OCI-LY3 (cell line): ENCODE data around the gene GSTT2.
"Not testable (repeated sequence)": the region's sequence is repeated elsewhere in the genome, so short reads cannot be mapped to it uniquely, and the experiment has no call there.

Experiments
- H2AFZ ChIP-seq: fragments of 200-600, 300-600 bp; shearing (Covaris generic); 2 replicates; pipeline ENCODE4 v1.6.0; 2014; ENCODE audit warnings: antibody characterized with exemption, low read depth, low read length
- H3K27ac ChIP-seq: fragments of 200-600, 300-600 bp; sonication (generic); 2 replicates; pipeline ENCODE4 v1.5.1; 2014; ENCODE audit warnings: mild to moderate bottlenecking, low read length, moderate library complexity, mixed read lengths
- H3K27me3 ChIP-seq: fragments of 200-600, 300-600 bp; sonication (generic); 2 replicates; pipeline ENCODE4 v1.6.1; 2014; ENCODE audit warnings: low read depth, low read length, mixed read lengths
- H3K36me3 ChIP-seq: fragments of 200-600, 300-600 bp; sonication (generic); replicated peaks from 2 replicates; pipeline ENCODE3; 2014; ENCODE audit warnings: low read depth, low read length, mixed read lengths
- H3K4me1 ChIP-seq: fragments of 300-600, 200-600 bp; sonication (generic); 2 replicates; pipeline ENCODE4 v1.6.1; 2014; ENCODE audit warnings: low read length, mixed read lengths
- H3K4me2 ChIP-seq: fragments of 200-600, 300-600 bp; sonication (generic); 2 replicates; pipeline ENCODE4 v1.6.1; 2014; ENCODE audit warnings: low read length, mixed read lengths
- H3K4me3 ChIP-seq: fragments of 300-600, 200-600 bp; sonication (generic); 2 replicates; pipeline ENCODE4 v1.5.1; 2014; ENCODE audit warnings: antibody characterized with exemption, mild to moderate bottlenecking, low read length, moderate library complexity
- H3K79me2 ChIP-seq: fragments of 300-600, 200-600 bp; shearing (Covaris generic); 2 replicates; pipeline ENCODE4 v1.6.1; 2014; ENCODE audit warnings: mild to moderate bottlenecking, low read length, mixed read lengths
- H3K9ac ChIP-seq: fragments of 300-600, 200-600 bp; shearing (Covaris generic); 2 replicates; pipeline ENCODE4 v1.6.0; 2014; ENCODE audit warnings: mild to moderate bottlenecking, low read length, moderate library complexity
- H3K9me3 ChIP-seq: fragments of 200-600, 300-600 bp; shearing (Covaris generic); 2 replicates; pipeline ENCODE4 v1.6.1; 2014; ENCODE audit warnings: low read length, mixed read lengths; ENCODE audit not compliant: insufficient read depth
- H4K20me1 ChIP-seq: fragments of 200-600, 300-600 bp; sonication (generic); 2 replicates; pipeline ENCODE4 v1.6.1; 2016; ENCODE audit warnings: low read length, mixed read lengths; ENCODE audit not compliant: insufficient read depth
- EZH2phosphoT487 ChIP-seq: fragments of 200-600 bp; shearing (Covaris generic); IDR thresholded peaks from 2 replicates; pipeline ENCODE4 v1.6.1; 2018; ENCODE audit warnings: antibody characterized with exemption, mixed run types, low read depth
- TF ChIP-seq, protein P1 (sequence below): fragments of 200-600, 300-600 bp; sonication (generic); IDR thresholded peaks from 2 replicates; pipeline ENCODE4 v1.5.1; 2014; ENCODE audit warnings: antibody characterized with exemption, low read length, low read depth

Gene GSTT2

DNA sequence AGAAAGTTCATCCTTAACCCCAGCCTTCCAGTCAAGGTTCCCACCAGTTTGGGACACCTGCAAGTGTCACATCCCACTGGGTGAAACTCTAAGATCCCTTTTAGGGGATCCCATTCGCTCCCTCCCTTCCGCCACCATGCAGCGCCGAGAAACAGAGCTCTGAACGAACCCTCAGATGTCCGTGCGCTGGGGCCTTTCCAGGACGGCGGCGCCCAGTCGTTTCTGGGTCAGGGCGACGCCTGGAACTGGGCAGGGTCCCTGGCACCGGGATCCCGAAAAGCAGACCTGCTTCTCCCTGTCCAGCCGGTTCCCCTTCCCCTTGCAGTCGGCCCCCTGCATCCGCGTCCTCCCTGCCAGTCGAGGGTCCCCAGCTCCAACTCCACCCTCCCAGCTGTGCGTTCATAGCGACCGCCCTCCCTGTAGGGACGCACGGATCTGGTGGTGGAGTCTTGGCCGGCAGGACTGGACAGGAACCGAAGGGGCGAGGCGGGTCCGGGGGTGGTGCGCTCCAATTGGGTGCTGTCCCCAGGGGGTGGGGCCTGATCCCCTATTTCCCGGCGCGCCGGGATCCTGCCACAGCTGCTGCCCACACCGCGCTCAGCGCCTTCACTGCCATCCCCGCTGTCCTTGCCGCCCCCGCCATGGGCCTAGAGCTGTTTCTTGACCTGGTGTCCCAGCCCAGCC, at the start of gene GSTT2:
GSTT2 (plus strand) TSS at position 578 of the 684 bp plus-strand sequence.
- not testable (repeated sequence) for H4K20me1 ChIP-seq, H3K36me3 ChIP-seq, H3K4me1 ChIP-seq, H3K27ac ChIP-seq, H3K9me3 ChIP-seq, H2AFZ ChIP-seq, H3K4me3 ChIP-seq, H3K79me2 ChIP-seq, H3K9ac ChIP-seq, H3K27me3 ChIP-seq, H3K4me2 ChIP-seq

DNA sequence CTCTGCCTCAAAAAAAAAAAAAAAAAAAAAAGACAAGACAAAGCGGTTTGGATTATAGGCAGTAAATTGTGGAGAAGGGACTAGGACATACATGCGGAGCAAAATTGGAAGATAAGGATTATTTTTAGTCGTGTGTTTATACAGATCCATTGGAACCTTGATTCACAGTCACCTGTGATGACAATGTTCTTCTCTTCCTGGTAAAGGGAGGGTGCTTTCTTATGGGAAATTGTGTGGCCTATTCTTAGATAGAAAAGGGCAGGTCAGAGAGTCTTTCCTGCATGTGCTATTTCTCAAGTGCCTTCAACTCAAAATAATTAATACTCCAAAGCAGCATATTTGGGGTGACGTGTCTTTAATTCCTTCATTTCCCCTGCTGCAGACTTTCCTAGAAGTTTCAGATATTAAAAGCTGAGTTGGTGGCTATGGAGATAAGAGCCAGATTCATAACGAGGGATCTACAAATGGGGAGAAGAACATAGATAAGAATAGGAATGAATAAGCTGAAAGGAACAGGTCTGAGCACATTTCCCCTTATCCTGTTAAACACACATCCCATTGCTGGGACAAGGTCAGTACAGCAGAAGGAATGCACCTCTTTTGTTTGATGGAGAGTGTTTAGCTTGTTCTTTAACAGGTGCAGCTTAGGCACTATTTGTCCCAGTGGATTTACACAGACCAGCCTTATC, 41.5 kb upstream of the GSTT2 start:
- no peak overlapping the region for H3K9ac ChIP-seq
- H2AFZ ChIP-seq: no peak overlapping the region
- no peak overlapping the region for H3K4me2 ChIP-seq
- no peaks in the 10 kb centered on the region for H3K36me3 ChIP-seq
- no peak overlapping the region for H3K4me3 ChIP-seq
- no peak overlapping the region for H3K27ac ChIP-seq
- H3K79me2 ChIP-seq: no peaks in the 10 kb centered on the region
- H3K4me1 ChIP-seq: no peaks in the 10 kb centered on the region
- TF ChIP-seq EZH2phosphoT487: no peak
- TF ChIP-seq, protein P1, sequence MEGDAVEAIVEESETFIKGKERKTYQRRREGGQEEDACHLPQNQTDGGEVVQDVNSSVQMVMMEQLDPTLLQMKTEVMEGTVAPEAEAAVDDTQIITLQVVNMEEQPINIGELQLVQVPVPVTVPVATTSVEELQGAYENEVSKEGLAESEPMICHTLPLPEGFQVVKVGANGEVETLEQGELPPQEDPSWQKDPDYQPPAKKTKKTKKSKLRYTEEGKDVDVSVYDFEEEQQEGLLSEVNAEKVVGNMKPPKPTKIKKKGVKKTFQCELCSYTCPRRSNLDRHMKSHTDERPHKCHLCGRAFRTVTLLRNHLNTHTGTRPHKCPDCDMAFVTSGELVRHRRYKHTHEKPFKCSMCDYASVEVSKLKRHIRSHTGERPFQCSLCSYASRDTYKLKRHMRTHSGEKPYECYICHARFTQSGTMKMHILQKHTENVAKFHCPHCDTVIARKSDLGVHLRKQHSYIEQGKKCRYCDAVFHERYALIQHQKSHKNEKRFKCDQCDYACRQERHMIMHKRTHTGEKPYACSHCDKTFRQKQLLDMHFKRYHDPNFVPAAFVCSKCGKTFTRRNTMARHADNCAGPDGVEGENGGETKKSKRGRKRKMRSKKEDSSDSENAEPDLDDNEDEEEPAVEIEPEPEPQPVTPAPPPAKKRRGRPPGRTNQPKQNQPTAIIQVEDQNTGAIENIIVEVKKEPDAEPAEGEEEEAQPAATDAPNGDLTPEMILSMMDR: no peak
- H3K9me3 ChIP-seq: no peaks in the 10 kb centered on the region
- H4K20me1 ChIP-seq: no peaks in the 10 kb centered on the region
- H3K27me3 ChIP-seq: no peaks in the 10 kb centered on the region

DNA sequence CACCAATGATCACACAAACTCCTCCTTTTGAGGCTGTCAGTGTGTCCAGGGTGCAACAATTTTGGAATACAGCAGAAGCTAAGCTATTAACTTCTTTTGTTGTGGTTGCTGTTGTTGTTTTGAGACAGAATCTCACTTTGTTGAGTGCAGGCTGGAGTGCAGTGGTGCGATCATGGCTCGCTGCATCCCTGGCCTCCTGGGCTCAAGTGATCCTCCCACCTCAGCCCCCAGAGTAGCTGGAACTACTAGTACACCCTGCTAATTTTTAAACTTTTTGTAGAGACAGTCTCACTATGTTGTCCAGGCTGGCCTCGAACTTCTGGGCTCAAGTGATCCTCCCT, 40.9 kb upstream of the GSTT2 start:
- TF ChIP-seq, protein P1: no peak
- TF ChIP-seq EZH2phosphoT487: no peak
- Histone ChIP-seq H3K79me2 (no peaks in the 10 kb centered on the region), H3K9ac (no peak overlapping the region), H3K27me3 (no peaks in the 10 kb centered on the region), H4K20me1 (no peaks in the 10 kb centered on the region), H2AFZ (no peak overlapping the region), H3K36me3 (no peaks in the 10 kb centered on the region), H3K4me3 (no peak overlapping the region), H3K9me3 (no peaks in the 10 kb centered on the region), H3K27ac (no peak overlapping the region), H3K4me1 (no peaks in the 10 kb centered on the region), H3K4me2 (no peak overlapping the region)

DNA sequence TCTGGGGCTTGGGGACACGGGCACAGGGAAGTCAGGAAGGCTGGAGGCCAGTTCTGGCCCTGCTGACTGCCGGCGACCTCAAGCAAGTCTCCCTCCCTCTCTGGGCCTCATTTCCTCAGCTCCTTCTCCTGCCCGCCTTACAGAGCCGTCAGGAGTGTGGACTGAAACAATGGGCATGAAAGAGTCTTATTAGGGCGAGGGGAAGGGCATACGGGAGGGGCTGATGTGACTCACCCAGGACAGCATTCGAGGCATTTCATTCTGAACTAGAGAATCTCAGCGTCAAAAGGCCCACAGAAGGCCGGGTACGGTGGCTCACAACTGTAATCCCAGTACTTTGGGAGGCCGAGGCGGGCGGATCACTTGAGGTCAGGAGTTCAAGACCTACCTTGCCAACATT, 39.8 kb upstream of the GSTT2 start:
- H3K27ac ChIP-seq, H2AFZ ChIP-seq, H3K4me2 ChIP-seq, H3K27me3 ChIP-seq, H3K9ac ChIP-seq, H3K4me3 ChIP-seq, H3K36me3 ChIP-seq, H4K20me1 ChIP-seq, H3K4me1 ChIP-seq, H3K79me2 ChIP-seq, H3K9me3 ChIP-seq: not testable (repeated sequence)

DNA sequence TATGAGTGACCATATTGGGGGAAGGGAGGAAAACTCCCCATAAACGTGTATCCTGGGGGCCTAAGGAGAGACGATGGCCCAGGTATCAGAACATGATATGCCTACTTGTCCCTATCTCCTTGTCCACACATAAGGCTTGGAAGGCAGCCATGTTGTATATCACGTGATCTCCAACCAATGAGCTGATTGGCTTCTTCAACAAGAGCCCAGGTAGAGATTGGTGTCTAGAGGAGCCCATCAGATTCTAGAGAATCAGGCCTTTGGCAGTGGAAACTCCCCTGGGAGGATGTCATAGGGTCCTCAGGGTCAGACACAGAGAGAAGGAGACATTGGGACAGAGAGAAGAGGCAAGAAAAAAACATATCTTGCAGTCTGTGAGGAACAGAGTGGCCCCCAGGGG, 32.5 kb upstream of the GSTT2 start:
- not testable (repeated sequence) for H3K4me1 ChIP-seq, H3K9ac ChIP-seq, H3K36me3 ChIP-seq, H3K9me3 ChIP-seq, H3K79me2 ChIP-seq, H3K27ac ChIP-seq, H3K4me3 ChIP-seq, H3K4me2 ChIP-seq, H4K20me1 ChIP-seq, H3K27me3 ChIP-seq, H2AFZ ChIP-seq

DNA sequence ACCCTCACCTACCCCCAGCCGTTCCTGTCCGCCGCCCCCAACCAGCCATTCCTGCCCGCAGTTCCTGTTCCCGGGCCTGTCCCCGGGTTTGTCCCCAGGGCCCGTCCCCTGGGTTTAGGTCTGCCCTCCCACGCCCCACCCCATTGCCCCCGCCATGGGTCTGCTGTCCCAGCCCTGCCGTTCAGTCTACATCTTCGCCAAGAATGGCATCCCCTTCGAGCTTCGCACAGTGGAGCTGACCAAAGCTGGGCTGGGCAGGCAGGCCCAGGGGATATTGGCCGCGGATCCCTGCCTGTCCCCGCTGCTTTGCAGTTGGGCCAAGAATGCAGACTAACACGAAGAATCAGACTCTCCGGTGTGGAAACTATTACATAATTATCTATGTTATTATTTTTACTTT, 30.2 kb upstream of the GSTT2 start:
- H3K9me3 ChIP-seq, H3K9ac ChIP-seq, H3K4me3 ChIP-seq, H3K27me3 ChIP-seq, H3K36me3 ChIP-seq, H3K4me1 ChIP-seq, H2AFZ ChIP-seq, H3K27ac ChIP-seq, H3K4me2 ChIP-seq, H3K79me2 ChIP-seq, H4K20me1 ChIP-seq: not testable (repeated sequence)

DNA sequence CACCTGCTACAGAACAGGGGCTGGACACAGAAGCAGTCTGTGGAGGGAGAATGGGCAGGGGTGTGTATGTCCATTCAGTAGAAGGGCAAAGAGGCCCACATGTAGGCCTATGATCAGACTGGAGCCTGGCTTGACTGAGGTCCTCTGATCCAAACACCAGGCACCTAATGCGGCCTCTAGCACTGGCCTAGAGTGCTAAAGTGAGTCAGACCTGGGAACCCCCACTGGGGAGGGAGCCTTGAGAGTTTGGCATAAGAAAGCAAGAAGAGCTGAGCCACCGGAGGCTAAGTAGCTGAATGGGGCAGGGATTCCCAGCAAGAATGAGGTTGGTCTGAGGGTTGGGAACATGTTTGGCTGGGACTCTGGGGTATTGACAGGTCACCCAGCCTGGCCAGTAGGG, 28.6 kb upstream of the GSTT2 start:
- not testable (repeated sequence) for H2AFZ ChIP-seq, H3K4me1 ChIP-seq, H3K4me3 ChIP-seq, H3K79me2 ChIP-seq, H3K27me3 ChIP-seq, H3K9ac ChIP-seq, H3K4me2 ChIP-seq, H3K36me3 ChIP-seq, H3K27ac ChIP-seq, H4K20me1 ChIP-seq, H3K9me3 ChIP-seq

DNA sequence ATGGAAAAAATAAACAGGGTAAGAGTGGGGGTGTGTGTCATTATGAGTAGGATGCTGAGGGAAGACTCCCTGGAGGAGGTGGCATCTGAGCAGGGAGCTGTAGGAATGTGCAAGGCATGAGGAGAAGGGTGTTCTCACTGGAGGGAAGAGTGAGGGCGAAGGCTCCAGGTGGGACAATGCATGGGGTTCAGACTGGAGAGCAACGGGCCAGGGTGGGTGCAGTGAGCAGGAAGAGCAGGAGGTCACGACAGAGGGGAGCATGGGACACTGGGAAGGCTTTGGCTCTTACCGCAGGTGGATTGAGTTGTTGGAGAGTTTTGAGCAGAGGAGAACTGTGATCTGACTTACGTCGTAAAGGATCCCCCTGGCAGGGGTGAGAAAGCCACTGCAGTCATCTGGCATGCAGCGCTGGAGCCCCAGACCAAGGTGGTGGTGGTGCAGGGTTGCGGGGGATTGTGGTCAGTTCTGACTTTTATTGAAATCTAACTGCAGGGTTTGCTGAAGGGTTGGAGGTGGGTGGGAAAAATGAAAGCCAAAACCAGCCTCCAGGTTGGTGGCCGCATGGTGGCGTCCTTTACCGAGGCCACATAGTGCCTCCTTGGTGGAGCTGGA, 27.0 kb upstream of the GSTT2 start:
- H3K4me1 ChIP-seq, H3K36me3 ChIP-seq, H3K27me3 ChIP-seq, H3K9me3 ChIP-seq, H4K20me1 ChIP-seq, H3K4me3 ChIP-seq, H3K79me2 ChIP-seq, H3K9ac ChIP-seq, H3K27ac ChIP-seq, H3K4me2 ChIP-seq, H2AFZ ChIP-seq: not testable (repeated sequence)
